GM12874 (cell line): Measurements from ENCODE around the gene CSNK1G2.

ENCODE experiments used
- TF ChIP-seq, protein P1 (sequence below): IDR thresholded peaks from 2 replicates; pipeline ENCODE4 v1.5.1; 2011; ENCODE audit warnings: low read depth, mild to moderate bottlenecking, control low read depth, low read length, moderate library complexity; ENCODE audit not compliant: insufficient read depth

CSNK1G2 gene

DNA sequence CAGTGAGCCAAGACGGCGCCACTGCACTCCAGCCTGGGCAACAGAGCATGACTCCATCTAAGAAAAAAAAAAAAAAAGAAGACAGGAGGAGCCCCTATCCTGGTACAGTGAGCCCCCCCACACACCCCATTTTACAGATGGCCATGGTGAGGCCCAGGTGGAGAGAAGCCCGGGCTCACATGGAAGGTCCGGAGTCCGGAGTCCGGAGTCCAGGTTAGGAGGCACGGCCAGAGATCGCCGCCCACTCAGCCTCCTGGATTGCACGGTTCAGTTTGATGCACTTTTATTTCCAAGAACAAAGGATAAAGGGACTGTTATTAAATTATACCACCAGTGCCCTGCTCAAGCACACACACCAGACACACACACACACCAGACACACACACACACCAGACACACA is 85.8 kb downstream of the CSNK1G2 start:
- TF ChIP-seq, protein P1, sequence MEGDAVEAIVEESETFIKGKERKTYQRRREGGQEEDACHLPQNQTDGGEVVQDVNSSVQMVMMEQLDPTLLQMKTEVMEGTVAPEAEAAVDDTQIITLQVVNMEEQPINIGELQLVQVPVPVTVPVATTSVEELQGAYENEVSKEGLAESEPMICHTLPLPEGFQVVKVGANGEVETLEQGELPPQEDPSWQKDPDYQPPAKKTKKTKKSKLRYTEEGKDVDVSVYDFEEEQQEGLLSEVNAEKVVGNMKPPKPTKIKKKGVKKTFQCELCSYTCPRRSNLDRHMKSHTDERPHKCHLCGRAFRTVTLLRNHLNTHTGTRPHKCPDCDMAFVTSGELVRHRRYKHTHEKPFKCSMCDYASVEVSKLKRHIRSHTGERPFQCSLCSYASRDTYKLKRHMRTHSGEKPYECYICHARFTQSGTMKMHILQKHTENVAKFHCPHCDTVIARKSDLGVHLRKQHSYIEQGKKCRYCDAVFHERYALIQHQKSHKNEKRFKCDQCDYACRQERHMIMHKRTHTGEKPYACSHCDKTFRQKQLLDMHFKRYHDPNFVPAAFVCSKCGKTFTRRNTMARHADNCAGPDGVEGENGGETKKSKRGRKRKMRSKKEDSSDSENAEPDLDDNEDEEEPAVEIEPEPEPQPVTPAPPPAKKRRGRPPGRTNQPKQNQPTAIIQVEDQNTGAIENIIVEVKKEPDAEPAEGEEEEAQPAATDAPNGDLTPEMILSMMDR = no peak

DNA sequence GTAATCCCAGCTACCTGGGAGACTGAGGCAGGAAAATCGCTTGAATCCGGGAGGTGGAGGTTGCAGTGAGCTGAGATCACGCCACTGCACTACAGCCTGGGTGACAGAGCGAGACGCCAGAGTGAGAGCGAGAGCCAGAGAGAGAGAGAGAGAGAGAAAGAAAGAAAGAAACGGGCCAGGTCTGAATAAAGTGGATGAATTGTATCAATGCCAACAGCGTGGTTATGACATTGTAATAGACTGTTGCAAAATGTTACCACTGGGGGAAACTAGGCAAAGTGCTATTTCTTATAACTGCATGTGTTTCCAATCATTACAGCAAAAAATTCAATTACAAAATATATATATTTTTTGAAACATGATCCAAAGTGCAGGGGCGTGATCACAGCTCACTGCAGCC is 86.4 kb downstream of the CSNK1G2 start:
- TF ChIP-seq, protein P1 = no peak
